Endothelial cell of umbilical vein (primary cell): Measurements from ENCODE around the gene USP17L10.
"Not testable (repeated sequence)": the region's sequence is repeated elsewhere in the genome, so short reads cannot be mapped to it uniquely, and the experiment has no call there.

ENCODE experiments used
- CTCF ChIP-seq, 2 donors: IDR thresholded peaks; 1 replicate in 1 of 2; 2 replicates in 1 of 2; pipeline ENCODE4 v1.5.1; 2011; ENCODE audit warnings: low read length in 2 of 2, mild to moderate bottlenecking in 2 of 2, moderate library complexity in 2 of 2, control low read depth in 1 of 2, inconsistent platforms in 1 of 2, low read depth in 1 of 2; ENCODE audit not compliant: insufficient read depth in 1 of 2; ENCODE audit errors: extremely low read depth in 1 of 2
- EZH2 ChIP-seq: IDR thresholded peaks from 2 replicates; pipeline ENCODE4 v1.6.1; 2012; ENCODE audit warnings: borderline replicate concordance, low read depth, mild to moderate bottlenecking, moderate library complexity, low read length, inconsistent platforms; ENCODE audit not compliant: severe bottlenecking
- MAX ChIP-seq: IDR thresholded peaks from 2 replicates; pipeline ENCODE4 v1.6.1; 2011; ENCODE audit not compliant: insufficient read depth, insufficient read length
- POLR2A ChIP-seq: IDR thresholded peaks from 2 replicates; pipeline ENCODE4 v1.6.1; 2012; ENCODE audit warnings: low read depth, mild to moderate bottlenecking, control low read depth, low read length
- POLR2AphosphoS5 ChIP-seq: IDR thresholded peaks from 2 replicates; pipeline ENCODE4 v1.6.1; 2012; ENCODE audit warnings: low read depth, mild to moderate bottlenecking, control low read depth, low read length, moderate library complexity; ENCODE audit not compliant: insufficient read depth

- not testable (repeated sequence) for TF ChIP-seq CTCF (IDR thresholded peaks at IDR 0.05; ENCODE audit: extremely low read depth in 1 of 2, insufficient read depth in 1 of 2, low read depth in 1 of 2, low read length in 2 of 2); POLR2AphosphoS5; POLR2A; MAX; EZH2
Measured at GRCh38 chr4:9210357-9210756, at the start of gene USP17L10.
